HEK293 (cell line): ENCODE measurements around the gene RIN1.
"Not testable (repeated sequence)": the region's sequence is repeated elsewhere in the genome, so short reads cannot be mapped to it uniquely, and the experiment has no call there.

Source experiments
- CTCF ChIA-PET: fragments of 350-600 bp; formaldehyde crosslinking; extraction: SDS; loops from one replicate; lab custom pipeline; 2021; ENCODE audit warnings: antibody characterized with exemption; lab: Yijun Ruan, JAX
- POLR2A ChIA-PET: fragments of 300-600 bp; formaldehyde crosslinking; extraction: SDS; loops from one replicate; lab custom pipeline; 2020; ENCODE audit warnings: antibody characterized with exemption, inconsistent platforms; lab: Yijun Ruan, JAX
- H3K27ac ChIP-seq: fragments of 200-500 bp; sonication (Bioruptor generic); 2 replicates; pipeline ENCODE4 v1.5.1; 2014; ENCODE audit warnings: low read depth, low read length, control low read depth, inconsistent platforms; ENCODE audit errors: extremely low read depth
- H3K36me3 ChIP-seq, 2 experiments: fragments of 200-500 bp in 1 of 2; sonication (Bioruptor generic) in 1 of 2; 1 replicate in 1 of 2; 2 replicates in 1 of 2; pipeline ENCODE4 v1.5.1; 2014 to 2017; ENCODE audit warnings: inconsistent platforms in 2 of 2, low read length in 2 of 2; ENCODE audit not compliant: control insufficient read depth in 2 of 2, insufficient read depth in 1 of 2
- H3K4me1 ChIP-seq: fragments of 200-500 bp; sonication (Bioruptor generic); 2 replicates; pipeline ENCODE4 v1.5.1; 2014; ENCODE audit warnings: mild to moderate bottlenecking, low read length, inconsistent platforms; ENCODE audit not compliant: control insufficient read depth, insufficient read depth
- H3K4me3 ChIP-seq: 2 replicates; pipeline ENCODE4 v1.5.1; 2011; ENCODE audit warnings: low read depth, mild to moderate bottlenecking, control low read depth, low read length, moderate library complexity
- H3K9me3 ChIP-seq: fragments of 200-500 bp; sonication (Bioruptor generic); 2 replicates; pipeline ENCODE4 v1.5.1; 2014; ENCODE audit warnings: low read depth, low read length, inconsistent platforms; ENCODE audit not compliant: control insufficient read depth, insufficient read depth
- GLI4 ChIP-seq: fragments of 450-650 bp; formaldehyde crosslinking; IDR thresholded peaks from 2 replicates; pipeline ENCODE4 v1.5.1; 2016; ENCODE audit warnings: missing biosample characterization, missing genetic modification characterization
- GLIS1 ChIP-seq: fragments of 450-650 bp; formaldehyde crosslinking; IDR thresholded peaks from 2 replicates; pipeline ENCODE4 v1.5.1; 2016; ENCODE audit warnings: missing biosample characterization, missing genetic modification characterization
- GLIS2 ChIP-seq: fragments of 450-650 bp; formaldehyde crosslinking; IDR thresholded peaks from 2 replicates; pipeline ENCODE4 v1.5.1; 2016; ENCODE audit warnings: missing biosample characterization, missing genetic modification characterization
- KLF17 ChIP-seq: fragments of 450-650 bp; formaldehyde crosslinking; IDR thresholded peaks from 2 replicates; pipeline ENCODE4 v1.5.1; 2016; ENCODE audit warnings: missing biosample characterization, missing genetic modification characterization
- MEIS1 ChIP-seq: sonication (generic); formaldehyde crosslinking; IDR thresholded peaks from 2 replicates; pipeline ENCODE4 v1.8.1; 2022; ENCODE audit warnings: missing genetic modification reagents, mild to moderate bottlenecking, borderline replicate concordance
- TRIM28 ChIP-seq: IDR thresholded peaks from 2 replicates; pipeline ENCODE4 v1.6.1; 2011; ENCODE audit warnings: low read length, control low read depth, borderline replicate concordance
- ZFP3 ChIP-seq: fragments of 450-650 bp; formaldehyde crosslinking; IDR thresholded peaks from 2 replicates; pipeline ENCODE4 v1.5.1; 2016; ENCODE audit warnings: low read depth, missing biosample characterization, missing genetic modification characterization
- ZNF302 ChIP-seq: fragments of 450-650 bp; formaldehyde crosslinking; IDR thresholded peaks from 2 replicates; pipeline ENCODE4 v1.5.1; 2016; ENCODE audit warnings: missing biosample characterization, missing genetic modification characterization, low read depth
- ZNF341 ChIP-seq: fragments of 450-650 bp; formaldehyde crosslinking; IDR thresholded peaks from 2 replicates; pipeline ENCODE4; 2016; ENCODE audit warnings: low read depth, missing biosample characterization, missing genetic modification characterization
- ZNF394 ChIP-seq: fragments of 450-650 bp; formaldehyde crosslinking; IDR thresholded peaks from 2 replicates; pipeline ENCODE4 v1.5.1; 2016; ENCODE audit warnings: missing biosample characterization, missing genetic modification characterization, mild to moderate bottlenecking, moderate library complexity, borderline replicate concordance
- ZNF433 ChIP-seq: fragments of 450-650 bp; formaldehyde crosslinking; IDR thresholded peaks from 2 replicates; pipeline ENCODE4 v1.5.1; 2016; ENCODE audit warnings: missing biosample characterization, missing genetic modification characterization, low read depth
- ZNF48 ChIP-seq: fragments of 450-650 bp; formaldehyde crosslinking; IDR thresholded peaks from 2 replicates; pipeline ENCODE4 v1.5.1; 2016; ENCODE audit warnings: missing biosample characterization, missing genetic modification characterization
- ZNF776 ChIP-seq: fragments of 450-650 bp; formaldehyde crosslinking; IDR thresholded peaks from 2 replicates; pipeline ENCODE4 v1.5.0; 2017; ENCODE audit warnings: missing biosample characterization, missing genetic modification characterization, borderline replicate concordance
- ZNF830 ChIP-seq: fragments of 450-650 bp; IDR thresholded peaks from 2 replicates; pipeline ENCODE4 v1.5.0; 2018; ENCODE audit warnings: missing biosample characterization, missing genetic modification characterization, low read depth, mild to moderate bottlenecking, moderate library complexity
- ZNF837 ChIP-seq: fragments of 450-650 bp; formaldehyde crosslinking; IDR thresholded peaks from 2 replicates; pipeline ENCODE4 v1.5.1; 2016; ENCODE audit warnings: missing biosample characterization, missing genetic modification characterization
- ZSCAN5A ChIP-seq: fragments of 450-650 bp; formaldehyde crosslinking; IDR thresholded peaks from 2 replicates; pipeline ENCODE4 v1.5.1; 2016; ENCODE audit warnings: missing biosample characterization, missing genetic modification characterization
- TF ChIP-seq, protein P1 (sequence below): fragments of 450-650 bp; IDR thresholded peaks from 2 replicates; pipeline ENCODE4 v1.5.1; 2018; ENCODE audit warnings: missing biosample characterization, mild to moderate bottlenecking, missing genetic modification characterization
- TF ChIP-seq, protein P2 (sequence below): fragments of 450-650 bp; formaldehyde crosslinking; IDR thresholded peaks from 2 replicates; pipeline ENCODE4 v1.5.1; 2016; ENCODE audit warnings: missing biosample characterization, missing genetic modification characterization
- TF ChIP-seq, protein P3 (sequence below): fragments of 450-650 bp; formaldehyde crosslinking; IDR thresholded peaks from 2 replicates; pipeline ENCODE4 v1.5.1; 2016; ENCODE audit warnings: missing biosample characterization, missing genetic modification characterization, low read depth
- TF ChIP-seq, protein P4 (sequence below): fragments of 450-650 bp; formaldehyde crosslinking; IDR thresholded peaks from 2 replicates; pipeline ENCODE4 v1.5.1; 2016; ENCODE audit warnings: missing biosample characterization, missing genetic modification characterization

Gene RIN1

DNA sequence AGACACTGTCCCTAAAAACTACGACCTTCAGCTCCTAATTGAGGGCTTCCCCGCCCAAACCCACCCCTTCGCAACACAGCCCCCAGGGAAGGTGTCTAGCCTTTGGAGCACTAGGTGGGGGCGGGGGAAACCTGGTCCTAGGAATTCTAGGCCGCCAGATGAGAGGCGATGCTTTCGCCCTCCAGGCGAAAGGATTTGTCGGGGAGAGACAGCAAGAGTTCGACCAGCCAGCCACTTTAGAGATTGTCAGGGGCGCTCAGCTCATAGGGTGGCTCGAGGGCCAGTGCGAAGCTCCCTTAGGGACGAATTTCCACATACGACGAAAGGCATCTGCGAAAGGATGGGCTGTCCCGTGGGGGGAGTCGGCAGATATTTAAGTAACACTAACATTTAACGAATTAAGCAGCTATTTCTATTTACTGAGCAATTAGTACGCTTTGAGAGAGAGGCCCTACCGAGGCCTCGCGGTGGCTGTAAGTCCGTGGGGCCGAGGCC lies 24.7 kb downstream of the RIN1 start:
- Histone ChIP-seq H3K27ac (peak overlapping the region; percentile 52; the same call in 1 of the 2 replicates), H3K4me1 (no peaks in the 10 kb centered on the region), H3K4me3 (peak overlapping the region; percentile 50), H3K36me3 (no peaks in the 10 kb centered on the region), H3K9me3 (no peaks in the 10 kb centered on the region)
- TF ChIP-seq ZFP3 (tag by site-specific recombination), result no peak
- no peak for TF ChIP-seq GLIS2 (tag by site-specific recombination)
- TF ChIP-seq ZNF302, result no peak
- TF ChIP-seq MEIS1 (CRISPR knock-in tag), result no peak
- TF ChIP-seq, protein P1, sequence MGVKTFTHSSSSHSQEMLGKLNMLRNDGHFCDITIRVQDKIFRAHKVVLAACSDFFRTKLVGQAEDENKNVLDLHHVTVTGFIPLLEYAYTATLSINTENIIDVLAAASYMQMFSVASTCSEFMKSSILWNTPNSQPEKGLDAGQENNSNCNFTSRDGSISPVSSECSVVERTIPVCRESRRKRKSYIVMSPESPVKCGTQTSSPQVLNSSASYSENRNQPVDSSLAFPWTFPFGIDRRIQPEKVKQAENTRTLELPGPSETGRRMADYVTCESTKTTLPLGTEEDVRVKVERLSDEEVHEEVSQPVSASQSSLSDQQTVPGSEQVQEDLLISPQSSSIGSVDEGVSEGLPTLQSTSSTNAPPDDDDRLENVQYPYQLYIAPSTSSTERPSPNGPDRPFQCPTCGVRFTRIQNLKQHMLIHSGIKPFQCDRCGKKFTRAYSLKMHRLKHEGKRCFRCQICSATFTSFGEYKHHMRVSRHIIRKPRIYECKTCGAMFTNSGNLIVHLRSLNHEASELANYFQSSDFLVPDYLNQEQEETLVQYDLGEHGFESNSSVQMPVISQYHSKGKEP, result no peak
- TF ChIP-seq ZNF48 (tag by site-specific recombination), result no peak
- TF ChIP-seq, protein P2, sequence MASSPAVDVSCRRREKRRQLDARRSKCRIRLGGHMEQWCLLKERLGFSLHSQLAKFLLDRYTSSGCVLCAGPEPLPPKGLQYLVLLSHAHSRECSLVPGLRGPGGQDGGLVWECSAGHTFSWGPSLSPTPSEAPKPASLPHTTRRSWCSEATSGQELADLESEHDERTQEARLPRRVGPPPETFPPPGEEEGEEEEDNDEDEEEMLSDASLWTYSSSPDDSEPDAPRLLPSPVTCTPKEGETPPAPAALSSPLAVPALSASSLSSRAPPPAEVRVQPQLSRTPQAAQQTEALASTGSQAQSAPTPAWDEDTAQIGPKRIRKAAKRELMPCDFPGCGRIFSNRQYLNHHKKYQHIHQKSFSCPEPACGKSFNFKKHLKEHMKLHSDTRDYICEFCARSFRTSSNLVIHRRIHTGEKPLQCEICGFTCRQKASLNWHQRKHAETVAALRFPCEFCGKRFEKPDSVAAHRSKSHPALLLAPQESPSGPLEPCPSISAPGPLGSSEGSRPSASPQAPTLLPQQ, result no peak
- no peak for TF ChIP-seq ZNF837 (tag by site-specific recombination)
- no peak for TF ChIP-seq ZNF830
- no peak for TF ChIP-seq GLIS1
- TF ChIP-seq ZNF433, result no peak
- TF ChIP-seq ZNF341 (tag by site-specific recombination), result no peak
- CTCF ChIA-PET, result interaction anchor here (0.6 to 3.4 kb wide), 48 partner anchors 10 to 714 kb away, joined by 3 to 29 read pairs (median 4); partner anchors contain the start of genes B4GAT1, BRMS1, RIN1 and TMEM151A
- POLR2A ChIA-PET, result interaction anchor here (0.6 to 2.2 kb wide), 14 partner anchors 17 to 585 kb away, joined by 3 to 32 read pairs (median 4); partner anchors contain the start of genes BRMS1, MRPL11, RIN1 and YIF1A

GRCh38 chr11:66310803-66311440 lies 25.3 kb downstream of the RIN1 start:
- not testable (repeated sequence) for H3K9me3 ChIP-seq, H3K27ac ChIP-seq, H3K36me3 ChIP-seq, H3K4me1 ChIP-seq, H3K4me3 ChIP-seq
- ChIA-PET POLR2A (interaction anchor here (0.6 to 1.1 kb wide), 3 partner anchors 21 to 584 kb away, joined by 3 to 4 read pairs (median 3); partner anchors contain the start of gene YIF1A), CTCF (interaction anchor here (0.6 to 3.4 kb wide), 45 partner anchors 9 to 715 kb away, joined by 3 to 29 read pairs (median 4); partner anchors contain the start of genes B4GAT1, BRMS1, RIN1 and TMEM151A)

DNA sequence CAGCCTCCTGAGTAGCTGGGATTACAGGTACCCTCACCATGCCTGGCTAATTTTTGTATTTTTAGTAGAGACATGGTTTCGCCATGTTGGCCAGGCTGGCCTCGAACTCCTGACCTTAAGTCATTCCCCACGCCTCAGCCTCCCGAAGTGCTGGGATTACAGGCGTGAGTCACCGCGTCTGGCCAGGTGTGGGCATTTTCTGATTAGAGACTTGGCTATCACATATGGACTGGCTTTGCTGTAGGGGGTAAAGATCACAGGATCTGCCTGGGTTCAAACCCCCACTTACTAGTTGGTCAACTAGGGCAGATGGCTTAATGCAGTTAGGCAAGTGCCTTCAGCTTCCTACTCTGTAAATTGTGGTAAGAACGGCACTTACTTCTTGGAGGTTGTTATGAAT lies 25.9 kb downstream of the RIN1 start:
- no peaks in the 10 kb centered on the region for H3K4me1 ChIP-seq
- no peak overlapping the region for H3K4me3 ChIP-seq
- H3K36me3 ChIP-seq, result no peaks in the 10 kb centered on the region
- H3K27ac ChIP-seq, result no peak overlapping the region
- ChIA-PET CTCF (interaction anchor here (0.6 to 3.4 kb wide), 9 partner anchors 14 to 716 kb away, joined by 3 to 28 read pairs (median 5); partner anchors contain the start of genes BRMS1 and TMEM151A), POLR2A (interaction anchor here (0.6 kb wide), 1 partner anchor 79 kb away, joined by 5 read pairs; no protein-coding TSS in a partner anchor)
- no peaks in the 10 kb centered on the region for H3K9me3 ChIP-seq
- no peak for TF ChIP-seq ZNF394 (tag by site-specific recombination)
- no peak for TF ChIP-seq GLI4 (tag by site-specific recombination)
- no peak for TF ChIP-seq ZFP3 (tag by site-specific recombination)
- TF ChIP-seq, protein P3, sequence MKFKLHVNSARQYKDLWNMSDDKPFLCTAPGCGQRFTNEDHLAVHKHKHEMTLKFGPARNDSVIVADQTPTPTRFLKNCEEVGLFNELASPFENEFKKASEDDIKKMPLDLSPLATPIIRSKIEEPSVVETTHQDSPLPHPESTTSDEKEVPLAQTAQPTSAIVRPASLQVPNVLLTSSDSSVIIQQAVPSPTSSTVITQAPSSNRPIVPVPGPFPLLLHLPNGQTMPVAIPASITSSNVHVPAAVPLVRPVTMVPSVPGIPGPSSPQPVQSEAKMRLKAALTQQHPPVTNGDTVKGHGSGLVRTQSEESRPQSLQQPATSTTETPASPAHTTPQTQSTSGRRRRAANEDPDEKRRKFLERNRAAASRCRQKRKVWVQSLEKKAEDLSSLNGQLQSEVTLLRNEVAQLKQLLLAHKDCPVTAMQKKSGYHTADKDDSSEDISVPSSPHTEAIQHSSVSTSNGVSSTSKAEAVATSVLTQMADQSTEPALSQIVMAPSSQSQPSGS (tag by site-specific recombination), result no peak
- TF ChIP-seq ZSCAN5A (tag by site-specific recombination), result no peak
- no peak for TF ChIP-seq ZNF776 (tag by site-specific recombination)
- TF ChIP-seq KLF17 (tag by site-specific recombination), result no peak
- TF ChIP-seq, protein P4, sequence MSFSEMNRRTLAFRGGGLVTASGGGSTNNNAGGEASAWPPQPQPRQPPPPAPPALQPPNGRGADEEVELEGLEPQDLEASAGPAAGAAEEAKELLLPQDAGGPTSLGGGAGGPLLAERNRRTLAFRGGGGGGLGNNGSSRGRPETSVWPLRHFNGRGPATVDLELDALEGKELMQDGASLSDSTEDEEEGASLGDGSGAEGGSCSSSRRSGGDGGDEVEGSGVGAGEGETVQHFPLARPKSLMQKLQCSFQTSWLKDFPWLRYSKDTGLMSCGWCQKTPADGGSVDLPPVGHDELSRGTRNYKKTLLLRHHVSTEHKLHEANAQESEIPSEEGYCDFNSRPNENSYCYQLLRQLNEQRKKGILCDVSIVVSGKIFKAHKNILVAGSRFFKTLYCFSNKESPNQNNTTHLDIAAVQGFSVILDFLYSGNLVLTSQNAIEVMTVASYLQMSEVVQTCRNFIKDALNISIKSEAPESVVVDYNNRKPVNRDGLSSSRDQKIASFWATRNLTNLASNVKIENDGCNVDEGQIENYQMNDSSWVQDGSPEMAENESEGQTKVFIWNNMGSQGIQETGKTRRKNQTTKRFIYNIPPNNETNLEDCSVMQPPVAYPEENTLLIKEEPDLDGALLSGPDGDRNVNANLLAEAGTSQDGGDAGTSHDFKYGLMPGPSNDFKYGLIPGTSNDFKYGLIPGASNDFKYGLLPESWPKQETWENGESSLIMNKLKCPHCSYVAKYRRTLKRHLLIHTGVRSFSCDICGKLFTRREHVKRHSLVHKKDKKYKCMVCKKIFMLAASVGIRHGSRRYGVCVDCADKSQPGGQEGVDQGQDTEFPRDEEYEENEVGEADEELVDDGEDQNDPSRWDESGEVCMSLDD (tag by site-specific recombination), result no peak
- no peak for TF ChIP-seq TRIM28
